Mucosa of descending colon (tissue), 3 donors: ENCODE data around the gene S100PBP. TPM values are rescaled to one million over a fixed set of nuclear protein-coding genes. Genes with fewer than 3 reads are reported as not detected.

ENCODE experiments used
- ATAC-seq: fragments of 200-7000 bp; cut with Tn5 transposase; one replicate; pipeline ENCODE4 v1.9.1; 2020; ENCODE audit warnings: mild to moderate bottlenecking, moderate library complexity
- DNase-seq, 3 donors: peaks; one replicate each; pipeline ENCODE4 v3.0.0-alpha.2; 2020
- H3K36me3 ChIP-seq: fragments of 200-600 bp; one replicate; pipeline ENCODE4 v1.8.0; 2021; ENCODE audit warnings: low read depth, mild to moderate bottlenecking
- H3K4me1 ChIP-seq: fragments of 200-600 bp; one replicate; pipeline ENCODE4 v1.8.0; 2021; ENCODE audit warnings: low read depth, mild to moderate bottlenecking
- H3K4me3 ChIP-seq: fragments of 200-600 bp; one replicate; pipeline ENCODE4 v1.8.0; 2021; ENCODE audit warnings: mild to moderate bottlenecking
- H3K9me3 ChIP-seq: fragments of 200-600 bp; one replicate; pipeline ENCODE4 v1.8.0; 2021; ENCODE audit warnings: mild to moderate bottlenecking
- intact Hi-C, 2 donors: fragments of 100-400 bp; cut with DNase I in 1 of 2; cut with micrococcal nuclease in 1 of 2; formaldehyde crosslinking; loops; one replicate each; pipeline versions ENCODE4 v1.11.0 to v1.11.1; 2022; cut with DNase I, micrococcal nuclease
- total RNA-seq, 3 donors: library from RNA; stranded (reverse); fragmentation: NEBNext Ultra II Directional in 2 of 3; extraction: Animal tissue kit (Norgen Biotek cat#: 25700) in 2 of 3; gene quantifications; one replicate each; pipeline versions ENCODE4 v1.2.1 to v1.2.4, GENCODE V29; 2021 to 2023
- TF ChIP-seq, protein P1 (sequence below): fragments of 200-600 bp; IDR thresholded peaks from one replicate; pipeline ENCODE4 v1.8.0; 2022; ENCODE audit warnings: antibody characterized with exemption, mild to moderate bottlenecking
- donor health status: DM: no; HTN: no; CAD: no; lungs with moderate emphysema.
- donor health status: DM: no; HTN: no; CAD: no.
- donor health status: DM: no; HTN: yes; CAD: no.

S100PBP gene
- total RNA-seq, 3 donors from 2014 or later: 23.7 to 38.8 (median 31.0) TPM

- Histone ChIP-seq H3K9me3 (no peaks in the 10 kb centered on the region), H3K36me3 (no peaks in the 10 kb centered on the region), H3K4me3 (no peak overlapping the region), H3K4me1 (no peaks in the 10 kb centered on the region)
- TF ChIP-seq, protein P1, sequence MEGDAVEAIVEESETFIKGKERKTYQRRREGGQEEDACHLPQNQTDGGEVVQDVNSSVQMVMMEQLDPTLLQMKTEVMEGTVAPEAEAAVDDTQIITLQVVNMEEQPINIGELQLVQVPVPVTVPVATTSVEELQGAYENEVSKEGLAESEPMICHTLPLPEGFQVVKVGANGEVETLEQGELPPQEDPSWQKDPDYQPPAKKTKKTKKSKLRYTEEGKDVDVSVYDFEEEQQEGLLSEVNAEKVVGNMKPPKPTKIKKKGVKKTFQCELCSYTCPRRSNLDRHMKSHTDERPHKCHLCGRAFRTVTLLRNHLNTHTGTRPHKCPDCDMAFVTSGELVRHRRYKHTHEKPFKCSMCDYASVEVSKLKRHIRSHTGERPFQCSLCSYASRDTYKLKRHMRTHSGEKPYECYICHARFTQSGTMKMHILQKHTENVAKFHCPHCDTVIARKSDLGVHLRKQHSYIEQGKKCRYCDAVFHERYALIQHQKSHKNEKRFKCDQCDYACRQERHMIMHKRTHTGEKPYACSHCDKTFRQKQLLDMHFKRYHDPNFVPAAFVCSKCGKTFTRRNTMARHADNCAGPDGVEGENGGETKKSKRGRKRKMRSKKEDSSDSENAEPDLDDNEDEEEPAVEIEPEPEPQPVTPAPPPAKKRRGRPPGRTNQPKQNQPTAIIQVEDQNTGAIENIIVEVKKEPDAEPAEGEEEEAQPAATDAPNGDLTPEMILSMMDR: no peak
- DNase-seq (no peak), ATAC-seq (no peak)
- intact Hi-C loops: no loop called here
Observed at GRCh38 chr1:32877211-32878110, 60.0 kb downstream of the S100PBP start.

- no peaks in the 10 kb centered on the region for H3K36me3 ChIP-seq
- TF ChIP-seq, protein P1: no peak
- H3K9me3 ChIP-seq: no peaks in the 10 kb centered on the region
- ATAC-seq (no peak), DNase-seq (no peak)
- intact Hi-C loops: no loop called here
- no peak overlapping the region for H3K4me3 ChIP-seq
- no peaks in the 10 kb centered on the region for H3K4me1 ChIP-seq
Observed at GRCh38 chr1:32878183-32878582, 60.7 kb downstream of the S100PBP start.

DNA sequence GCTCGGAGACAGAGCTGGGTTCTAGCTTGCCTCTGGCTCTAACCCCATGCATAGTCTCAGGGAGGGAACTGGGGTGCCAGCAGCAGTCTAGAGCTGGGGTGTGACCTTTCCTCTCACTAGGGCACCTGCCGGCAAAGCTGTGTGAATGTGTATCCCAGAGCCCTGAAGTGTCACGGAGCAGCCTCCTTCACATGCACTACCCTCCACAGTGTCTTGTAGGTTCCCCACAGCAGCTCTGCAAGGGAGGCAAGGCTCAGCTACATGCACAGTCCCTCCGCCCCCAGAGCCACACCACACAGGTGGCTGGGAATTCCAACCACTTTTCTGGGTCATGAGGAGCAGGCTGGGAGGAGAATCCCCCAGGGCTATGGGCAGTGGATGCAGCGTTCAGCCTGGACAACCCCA lies 61.2 kb downstream of the S100PBP start:
- ATAC-seq (no peak), DNase-seq (no peak)
- Histone ChIP-seq H3K4me3 (no peak overlapping the region), H3K9me3 (no peaks in the 10 kb centered on the region), H3K36me3 (no peaks in the 10 kb centered on the region), H3K4me1 (no peaks in the 10 kb centered on the region)
- TF ChIP-seq, protein P1: no peak
- intact Hi-C loops: no loop called here

DNA sequence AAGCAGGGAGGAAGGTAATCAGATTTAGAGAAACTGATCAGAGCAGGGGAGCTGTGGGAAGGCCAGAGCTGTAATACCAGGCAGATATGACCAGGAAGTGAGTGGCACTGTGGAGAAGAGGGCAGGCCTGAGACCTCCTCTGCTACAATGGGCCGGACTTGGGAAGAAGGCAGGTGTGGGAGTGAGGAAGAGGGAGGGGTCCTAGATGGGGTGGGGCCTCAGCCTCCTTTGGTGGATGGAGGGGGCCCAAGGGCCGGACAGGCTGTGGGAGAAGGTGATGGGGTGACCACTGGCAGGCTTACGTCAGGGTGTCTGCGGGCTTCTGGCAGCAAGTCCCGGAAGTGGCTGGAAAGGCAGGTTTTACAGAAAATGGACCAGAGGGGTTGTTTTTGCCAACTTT lies 63.8 kb downstream of the S100PBP start:
- intact Hi-C loops: no loop called here
- ATAC-seq: peak; percentile 25
- H3K4me3 ChIP-seq: no peak overlapping the region

GRCh38 chr1:32881871-32882850 lies 64.7 kb downstream of the S100PBP start:
- no peaks in the 10 kb centered on the region for H3K36me3 ChIP-seq
- ATAC-seq (no peak), DNase-seq (no peak)
- no peaks in the 10 kb centered on the region for H3K9me3 ChIP-seq
- no peak overlapping the region for H3K4me3 ChIP-seq
- intact Hi-C loops: no loop called here
- TF ChIP-seq, protein P1: no peak
- peaks cover 6% of the 10 kb centered on the region for H3K4me1 ChIP-seq

More for the DNA sequence above, 63.8 kb downstream of the S100PBP start:
- no peaks in the 10 kb centered on the region for H3K36me3 ChIP-seq
- TF ChIP-seq, protein P1: no peak
- DNase-seq: no peak
- no peaks in the 10 kb centered on the region for H3K9me3 ChIP-seq
- peaks cover 5% of the 10 kb centered on the region for H3K4me1 ChIP-seq
